ENCODE data around the gene ZNF407.

Gene ZNF407

DNA sequence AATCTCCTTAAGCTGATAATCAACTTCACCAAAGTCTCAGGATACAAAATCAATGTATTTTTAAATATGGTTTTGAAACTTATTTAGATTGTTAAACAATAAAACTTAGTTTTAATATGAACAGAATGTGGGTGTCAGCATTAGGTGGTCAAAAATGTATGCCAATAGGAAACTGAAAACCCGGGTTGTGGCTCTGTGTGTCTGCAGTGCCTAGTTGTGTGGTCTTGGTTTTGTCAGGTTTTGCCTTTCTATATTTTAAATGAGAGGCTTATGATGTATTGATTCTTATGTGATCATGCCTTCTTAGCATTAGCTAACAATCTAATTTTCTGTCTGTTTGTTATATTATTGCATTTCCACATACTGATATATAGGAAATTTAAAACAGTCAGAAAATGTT, 227.8 kb downstream of the ZNF407 start:
- no peak for ATAC-seq
- TF ChIP-seq ZFP30 (CRISPR knock-in tag; IDR thresholded peaks at IDR 0.05) (no peak), PPARA (CRISPR knock-in tag; IDR thresholded peaks at IDR 0.05; ENCODE audit: borderline replicate concordance) (no peak), ESRRG (CRISPR knock-in tag; IDR thresholded peaks at IDR 0.05) (no peak), TCF4 (CRISPR knock-in tag; IDR thresholded peaks at IDR 0.05; ENCODE audit: borderline replicate concordance) (no peak), ISL1 (CRISPR knock-in tag; IDR thresholded peaks at IDR 0.05) (no peak), ZC3H10 (CRISPR knock-in tag; IDR thresholded peaks at IDR 0.05) (no peak), BACH2 (CRISPR knock-in tag; IDR thresholded peaks at IDR 0.05; ENCODE audit: borderline replicate concordance) (no peak), ARNTL (CRISPR knock-in tag; IDR thresholded peaks at IDR 0.05; ENCODE audit: borderline replicate concordance, low read depth) (no peak), GLIS3 (CRISPR knock-in tag; IDR thresholded peaks at IDR 0.05) (no peak), ZNF8 (CRISPR knock-in tag; IDR thresholded peaks at IDR 0.05) (no peak)
- TF ChIP-seq, protein P1, sequence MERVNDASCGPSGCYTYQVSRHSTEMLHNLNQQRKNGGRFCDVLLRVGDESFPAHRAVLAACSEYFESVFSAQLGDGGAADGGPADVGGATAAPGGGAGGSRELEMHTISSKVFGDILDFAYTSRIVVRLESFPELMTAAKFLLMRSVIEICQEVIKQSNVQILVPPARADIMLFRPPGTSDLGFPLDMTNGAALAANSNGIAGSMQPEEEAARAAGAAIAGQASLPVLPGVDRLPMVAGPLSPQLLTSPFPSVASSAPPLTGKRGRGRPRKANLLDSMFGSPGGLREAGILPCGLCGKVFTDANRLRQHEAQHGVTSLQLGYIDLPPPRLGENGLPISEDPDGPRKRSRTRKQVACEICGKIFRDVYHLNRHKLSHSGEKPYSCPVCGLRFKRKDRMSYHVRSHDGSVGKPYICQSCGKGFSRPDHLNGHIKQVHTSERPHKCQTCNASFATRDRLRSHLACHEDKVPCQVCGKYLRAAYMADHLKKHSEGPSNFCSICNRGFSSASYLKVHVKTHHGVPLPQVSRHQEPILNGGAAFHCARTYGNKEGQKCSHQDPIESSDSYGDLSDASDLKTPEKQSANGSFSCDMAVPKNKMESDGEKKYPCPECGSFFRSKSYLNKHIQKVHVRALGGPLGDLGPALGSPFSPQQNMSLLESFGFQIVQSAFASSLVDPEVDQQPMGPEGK (CRISPR knock-in tag; IDR thresholded peaks at IDR 0.05; ENCODE audit: borderline replicate concordance) = no peak
- TF ChIP-seq, protein P2, sequence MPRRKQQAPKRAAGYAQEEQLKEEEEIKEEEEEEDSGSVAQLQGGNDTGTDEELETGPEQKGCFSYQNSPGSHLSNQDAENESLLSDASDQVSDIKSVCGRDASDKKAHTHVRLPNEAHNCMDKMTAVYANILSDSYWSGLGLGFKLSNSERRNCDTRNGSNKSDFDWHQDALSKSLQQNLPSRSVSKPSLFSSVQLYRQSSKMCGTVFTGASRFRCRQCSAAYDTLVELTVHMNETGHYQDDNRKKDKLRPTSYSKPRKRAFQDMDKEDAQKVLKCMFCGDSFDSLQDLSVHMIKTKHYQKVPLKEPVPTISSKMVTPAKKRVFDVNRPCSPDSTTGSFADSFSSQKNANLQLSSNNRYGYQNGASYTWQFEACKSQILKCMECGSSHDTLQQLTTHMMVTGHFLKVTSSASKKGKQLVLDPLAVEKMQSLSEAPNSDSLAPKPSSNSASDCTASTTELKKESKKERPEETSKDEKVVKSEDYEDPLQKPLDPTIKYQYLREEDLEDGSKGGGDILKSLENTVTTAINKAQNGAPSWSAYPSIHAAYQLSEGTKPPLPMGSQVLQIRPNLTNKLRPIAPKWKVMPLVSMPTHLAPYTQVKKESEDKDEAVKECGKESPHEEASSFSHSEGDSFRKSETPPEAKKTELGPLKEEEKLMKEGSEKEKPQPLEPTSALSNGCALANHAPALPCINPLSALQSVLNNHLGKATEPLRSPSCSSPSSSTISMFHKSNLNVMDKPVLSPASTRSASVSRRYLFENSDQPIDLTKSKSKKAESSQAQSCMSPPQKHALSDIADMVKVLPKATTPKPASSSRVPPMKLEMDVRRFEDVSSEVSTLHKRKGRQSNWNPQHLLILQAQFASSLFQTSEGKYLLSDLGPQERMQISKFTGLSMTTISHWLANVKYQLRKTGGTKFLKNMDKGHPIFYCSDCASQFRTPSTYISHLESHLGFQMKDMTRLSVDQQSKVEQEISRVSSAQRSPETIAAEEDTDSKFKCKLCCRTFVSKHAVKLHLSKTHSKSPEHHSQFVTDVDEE (CRISPR knock-in tag; IDR thresholded peaks at IDR 0.05) = no peak

DNA sequence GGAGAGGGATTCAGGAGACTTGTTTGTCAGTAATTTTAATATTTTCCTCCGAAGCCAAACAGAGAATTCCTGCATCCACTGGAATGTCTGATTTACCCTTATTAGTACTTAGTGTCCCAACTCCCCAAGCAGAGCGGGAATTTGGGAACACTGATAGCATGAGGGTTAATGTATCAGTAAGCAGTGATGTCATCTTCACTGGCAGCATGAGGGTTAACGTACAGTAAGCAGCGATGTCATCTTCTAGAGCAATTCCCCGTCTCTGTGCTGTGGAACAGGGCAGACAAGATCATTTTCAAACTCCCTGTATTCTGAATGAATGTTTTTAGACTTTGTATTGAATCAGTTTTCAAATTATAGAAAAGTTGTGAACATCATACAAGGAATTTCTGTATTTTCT, 228.9 kb downstream of the ZNF407 start:
- ATAC-seq = no peak

DNA sequence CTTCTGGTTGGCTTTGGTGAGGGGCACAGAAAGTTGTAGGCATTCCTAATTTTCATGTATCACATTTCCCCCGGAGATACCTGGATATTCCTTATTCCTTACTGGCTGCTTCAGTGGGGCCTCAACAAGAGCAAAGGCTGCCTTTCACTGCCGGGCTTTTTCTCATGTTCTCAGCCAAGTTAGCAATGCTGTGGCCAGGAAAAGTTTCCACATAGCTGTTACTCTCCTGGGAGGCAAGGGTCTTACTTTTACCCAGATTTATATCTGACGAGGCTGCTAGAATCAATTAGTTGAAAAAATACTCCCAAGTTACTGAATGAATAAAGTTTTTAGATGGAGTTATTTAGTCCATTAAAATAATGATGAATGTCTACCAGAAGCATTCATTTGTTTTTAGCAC, 230.5 kb downstream of the ZNF407 start:
- no peak for TF ChIP-seq ZNF70 (CRISPR knock-in tag; IDR thresholded peaks at IDR 0.05)
- TF ChIP-seq ZNF8 (CRISPR knock-in tag; IDR thresholded peaks at IDR 0.05) = no peak
- TF ChIP-seq SNAI2 (CRISPR knock-in tag; IDR thresholded peaks at IDR 0.05) = no peak
- no peak for ATAC-seq

More for the DNA sequence above, 228.9 kb downstream of the ZNF407 start:
- TF ChIP-seq, protein P3, sequence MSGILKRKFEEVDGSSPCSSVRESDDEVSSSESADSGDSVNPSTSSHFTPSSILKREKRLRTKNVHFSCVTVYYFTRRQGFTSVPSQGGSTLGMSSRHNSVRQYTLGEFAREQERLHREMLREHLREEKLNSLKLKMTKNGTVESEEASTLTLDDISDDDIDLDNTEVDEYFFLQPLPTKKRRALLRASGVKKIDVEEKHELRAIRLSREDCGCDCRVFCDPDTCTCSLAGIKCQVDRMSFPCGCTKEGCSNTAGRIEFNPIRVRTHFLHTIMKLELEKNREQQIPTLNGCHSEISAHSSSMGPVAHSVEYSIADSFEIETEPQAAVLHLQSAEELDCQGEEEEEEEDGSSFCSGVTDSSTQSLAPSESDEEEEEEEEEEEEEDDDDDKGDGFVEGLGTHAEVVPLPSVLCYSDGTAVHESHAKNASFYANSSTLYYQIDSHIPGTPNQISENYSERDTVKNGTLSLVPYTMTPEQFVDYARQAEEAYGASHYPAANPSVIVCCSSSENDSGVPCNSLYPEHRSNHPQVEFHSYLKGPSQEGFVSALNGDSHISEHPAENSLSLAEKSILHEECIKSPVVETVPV (CRISPR knock-in tag; IDR thresholded peaks at IDR 0.05) = no peak
- TF ChIP-seq, protein P2 (CRISPR knock-in tag; IDR thresholded peaks at IDR 0.05) = no peak
- TF ChIP-seq ZFP30 (CRISPR knock-in tag; IDR thresholded peaks at IDR 0.05) = no peak
- no peak for TF ChIP-seq ZC3H10 (CRISPR knock-in tag; IDR thresholded peaks at IDR 0.05)
- TF ChIP-seq BACH2 (CRISPR knock-in tag; IDR thresholded peaks at IDR 0.05; ENCODE audit: borderline replicate concordance) = no peak
- no peak for TF ChIP-seq ESRRG (CRISPR knock-in tag; IDR thresholded peaks at IDR 0.05)
- TF ChIP-seq ZNF565 (CRISPR knock-in tag; conservative IDR thresholded peaks at IDR 0.05; ENCODE audit: low read depth) = no peak
- no peak for TF ChIP-seq ZFP3 (CRISPR knock-in tag; IDR thresholded peaks at IDR 0.05)
- TF ChIP-seq GLIS3 (CRISPR knock-in tag; IDR thresholded peaks at IDR 0.05) = no peak
- no peak for TF ChIP-seq ARNTL (CRISPR knock-in tag; IDR thresholded peaks at IDR 0.05; ENCODE audit: borderline replicate concordance, low read depth)

DNA sequence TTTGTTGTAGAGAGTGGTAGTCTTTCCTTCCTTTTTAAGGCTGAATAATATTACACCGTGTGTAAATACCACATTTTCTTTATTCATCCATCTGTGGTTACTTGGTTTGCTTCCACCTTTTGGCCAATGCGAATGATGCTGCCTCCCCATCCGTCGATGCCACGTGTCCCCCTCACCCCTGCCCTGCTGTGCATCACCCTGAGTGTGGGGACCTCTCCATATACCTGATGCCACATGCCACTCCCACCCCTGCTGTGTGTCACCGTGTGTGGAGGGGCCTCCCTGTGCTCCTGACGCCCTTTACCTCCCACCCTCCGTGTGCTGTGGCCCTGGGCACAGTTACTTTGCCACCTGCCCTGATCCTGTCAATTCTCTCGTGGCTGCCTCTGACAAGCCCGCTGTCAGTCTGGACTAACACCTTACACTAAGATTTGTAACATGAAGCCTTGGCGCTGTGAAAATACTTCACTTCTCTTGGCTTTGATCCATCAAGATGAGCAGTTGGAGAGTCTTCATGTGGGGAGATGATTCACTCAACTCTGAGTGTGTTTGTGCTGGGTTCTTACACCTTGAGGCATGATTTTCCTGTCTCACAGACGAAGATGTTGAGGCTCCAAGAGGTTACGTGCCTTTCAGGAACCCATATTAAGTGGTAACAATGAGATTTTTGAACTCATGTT, 234.0 kb downstream of the ZNF407 start:
- ATAC-seq = no peak
- TF ChIP-seq ZFP3 (CRISPR knock-in tag; IDR thresholded peaks at IDR 0.05) (no peak), SNAI2 (CRISPR knock-in tag; IDR thresholded peaks at IDR 0.05) (no peak), ZFP30 (CRISPR knock-in tag; IDR thresholded peaks at IDR 0.05) (no peak), PPARA (CRISPR knock-in tag; IDR thresholded peaks at IDR 0.05; ENCODE audit: borderline replicate concordance) (no peak), ZNF8 (CRISPR knock-in tag; IDR thresholded peaks at IDR 0.05) (no peak), CSDC2 (CRISPR knock-in tag; IDR thresholded peaks at IDR 0.05) (no peak), ZNF70 (CRISPR knock-in tag; IDR thresholded peaks at IDR 0.05) (no peak), RARB (CRISPR knock-in tag; IDR thresholded peaks at IDR 0.05) (no peak), ARNTL (CRISPR knock-in tag; IDR thresholded peaks at IDR 0.05; ENCODE audit: borderline replicate concordance, low read depth) (no peak), OSR1 (CRISPR knock-in tag; IDR thresholded peaks at IDR 0.05) (no peak)
- TF ChIP-seq, protein P3 (CRISPR knock-in tag; IDR thresholded peaks at IDR 0.05) = no peak
- TF ChIP-seq, protein P4, sequence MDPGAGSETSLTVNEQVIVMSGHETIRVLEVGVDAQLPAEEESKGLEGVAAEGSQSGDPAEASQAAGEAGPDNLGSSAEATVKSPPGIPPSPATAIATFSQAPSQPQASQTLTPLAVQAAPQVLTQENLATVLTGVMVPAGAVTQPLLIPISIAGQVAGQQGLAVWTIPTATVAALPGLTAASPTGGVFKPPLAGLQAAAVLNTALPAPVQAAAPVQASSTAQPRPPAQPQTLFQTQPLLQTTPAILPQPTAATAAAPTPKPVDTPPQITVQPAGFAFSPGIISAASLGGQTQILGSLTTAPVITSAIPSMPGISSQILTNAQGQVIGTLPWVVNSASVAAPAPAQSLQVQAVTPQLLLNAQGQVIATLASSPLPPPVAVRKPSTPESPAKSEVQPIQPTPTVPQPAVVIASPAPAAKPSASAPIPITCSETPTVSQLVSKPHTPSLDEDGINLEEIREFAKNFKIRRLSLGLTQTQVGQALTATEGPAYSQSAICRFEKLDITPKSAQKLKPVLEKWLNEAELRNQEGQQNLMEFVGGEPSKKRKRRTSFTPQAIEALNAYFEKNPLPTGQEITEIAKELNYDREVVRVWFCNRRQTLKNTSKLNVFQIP (CRISPR knock-in tag; IDR thresholded peaks at IDR 0.05; ENCODE audit: borderline replicate concordance, low read depth) = no peak
